SU-DHL-6 (cell line): Measurements from ENCODE around the gene CRADD.

Source experiments
- H2AFZ ChIP-seq: fragments of 200-600 bp; sonication (generic); 2 replicates; pipeline ENCODE4 v1.6.1; 2014; ENCODE audit warnings: low read depth, mild to moderate bottlenecking, moderate library complexity, mixed read lengths, antibody characterized with exemption, low read length; ENCODE audit not compliant: severe bottlenecking
- H3F3A ChIP-seq: fragments of 200-600 bp; shearing (Covaris generic); 2 replicates; pipeline ENCODE4 v1.6.0; 2016; ENCODE audit warnings: antibody characterized with exemption, mild to moderate bottlenecking; ENCODE audit not compliant: insufficient read depth
- H3K27ac ChIP-seq: fragments of 200-600 bp; sonication (generic); 2 replicates; pipeline ENCODE4 v1.5.1; 2016; ENCODE audit warnings: low read depth, mild to moderate bottlenecking, low read length, moderate library complexity, mixed read lengths
- H3K27me3 ChIP-seq: fragments of 200-600 bp; sonication (generic), shearing (Covaris generic); 2 replicates; pipeline ENCODE4 v1.6.0; 2014; ENCODE audit warnings: mild to moderate bottlenecking, low read length
- H3K36me3 ChIP-seq: fragments of 200-600 bp; sonication (generic); 2 replicates; pipeline ENCODE4 v1.6.1; 2014; ENCODE audit warnings: mild to moderate bottlenecking, low read length, mixed read lengths
- H3K4me2 ChIP-seq: fragments of 300-600, 200-600 bp; shearing (Covaris generic), sonication (generic); 2 replicates; pipeline ENCODE4 v1.6.0; 2014; ENCODE audit warnings: low read length, low read depth, mild to moderate bottlenecking; ENCODE audit not compliant: poor library complexity, severe bottlenecking
- H3K4me3 ChIP-seq: fragments of 200-600 bp; sonication (generic); 2 replicates; pipeline ENCODE4 v1.5.1; 2014; ENCODE audit warnings: antibody characterized with exemption, low read length, mild to moderate bottlenecking, mixed read lengths; ENCODE audit not compliant: insufficient read depth, poor library complexity, severe bottlenecking
- H3K79me2 ChIP-seq: fragments of 200-600 bp; sonication (generic); 2 replicates; pipeline ENCODE4 v1.6.1; 2014; ENCODE audit warnings: mild to moderate bottlenecking, low read length, moderate library complexity; ENCODE audit not compliant: insufficient read depth
- H3K9ac ChIP-seq: fragments of 200-600 bp; sonication (generic); 2 replicates; pipeline ENCODE4 v1.7.0; 2014; ENCODE audit warnings: mild to moderate bottlenecking, low read length
- H3K9me2 ChIP-seq: fragments of 200-600 bp; sonication (generic); replicated peaks from 2 replicates; pipeline ENCODE4 v1.6.1; 2014; ENCODE audit warnings: low read length; ENCODE audit not compliant: insufficient read depth
- H3K9me3 ChIP-seq: fragments of 200-600 bp; sonication (generic); 2 replicates; pipeline ENCODE4 v1.6.1; 2014; ENCODE audit warnings: low read length, mixed read lengths; ENCODE audit not compliant: insufficient read depth
- H4K20me1 ChIP-seq: fragments of 200-600 bp; sonication (generic); 2 replicates; pipeline ENCODE4 v1.6.1; 2014; ENCODE audit warnings: low read depth, mild to moderate bottlenecking, antibody characterized with exemption, low read length, moderate library complexity, mixed read lengths
- CTCF ChIP-seq: fragments of 200-600 bp; sonication (generic); IDR thresholded peaks from one replicate; pipeline ENCODE4 v1.5.1; 2017; ENCODE audit warnings: antibody characterized with exemption, mild to moderate bottlenecking, low read length, moderate library complexity; ENCODE audit not compliant: insufficient read depth, poor library complexity, severe bottlenecking
- EZH2phosphoT487 ChIP-seq: fragments of 200-600 bp; sonication (generic), shearing (Covaris generic); conservative IDR thresholded peaks from 2 replicates; pipeline ENCODE4 v1.6.1; 2018; ENCODE audit warnings: mild to moderate bottlenecking, antibody characterized with exemption, low read length, moderate library complexity, mixed read lengths

CRADD gene

GRCh38 chr12:93653079-93653478 lies 24.1 kb upstream of the CRADD start:
- Histone ChIP-seq H3K4me2 (no peak overlapping the region), H3K9me3 (no peaks in the 10 kb centered on the region), H3F3A (no peaks in the 10 kb centered on the region), H3K4me3 (no peak overlapping the region), H3K9me2 (no peaks in the 10 kb centered on the region), H3K27ac (no peak overlapping the region), H4K20me1 (no peaks in the 10 kb centered on the region), H3K27me3 (peaks cover 5% of the 10 kb centered on the region; the same call in 1 of the 2 replicates), H3K9ac (no peak overlapping the region), H3K36me3 (no peaks in the 10 kb centered on the region), H3K79me2 (no peaks in the 10 kb centered on the region), H2AFZ (no peak overlapping the region)
- TF ChIP-seq CTCF (no peak), EZH2phosphoT487 (no peak)

- H3K4me2 ChIP-seq = no peak overlapping the region
- H3F3A ChIP-seq = no peaks in the 10 kb centered on the region
- no peaks in the 10 kb centered on the region for H3K36me3 ChIP-seq
- no peaks in the 10 kb centered on the region for H3K9me3 ChIP-seq
- H3K9ac ChIP-seq = no peak overlapping the region
- H3K79me2 ChIP-seq = no peaks in the 10 kb centered on the region
- H3K27ac ChIP-seq = no peak overlapping the region
- no peaks in the 10 kb centered on the region for H4K20me1 ChIP-seq
- no peak overlapping the region for H2AFZ ChIP-seq
- H3K9me2 ChIP-seq = no peaks in the 10 kb centered on the region
- no peak for TF ChIP-seq CTCF
- TF ChIP-seq EZH2phosphoT487 = no peak
- no peak overlapping the region for H3K4me3 ChIP-seq
- H3K27me3 ChIP-seq = peaks cover 5% of the 10 kb centered on the region; the same call in 1 of the 2 replicates
Observed at GRCh38 chr12:93653712-93654111, 23.5 kb upstream of the CRADD start.

- Histone ChIP-seq H2AFZ (no peak overlapping the region), H3K36me3 (no peaks in the 10 kb centered on the region), H3K9me3 (no peaks in the 10 kb centered on the region), H3K27me3 (peaks cover 5% of the 10 kb centered on the region; the same call in 1 of the 2 replicates), H3K4me2 (no peak overlapping the region), H3K4me3 (no peak overlapping the region), H3K9ac (no peak overlapping the region), H3K79me2 (no peaks in the 10 kb centered on the region), H3F3A (no peaks in the 10 kb centered on the region), H3K9me2 (no peaks in the 10 kb centered on the region), H4K20me1 (no peaks in the 10 kb centered on the region), H3K27ac (no peak overlapping the region)
- no peak for TF ChIP-seq EZH2phosphoT487
- no peak for TF ChIP-seq CTCF
Observed at GRCh38 chr12:93654421-93654820, 22.8 kb upstream of the CRADD start.
